Endothelial cell of umbilical vein (primary cell): ENCODE results near the gene DENND4C. TPM values are rescaled to one million over a fixed set of nuclear protein-coding genes. Genes with fewer than 3 reads are reported as not detected.
A peak's percentile ranks its signal among the peaks of the same experiment; 100 is the strongest.

Experiments
- BruUV-seq: library from RNA; stranded (reverse); fragments of 400-500 nt; replicated peaks from 2 replicates; lab custom pipeline; 2021; lab: Mats Ljungman, UMichigan
- CTCF ChIA-PET: fragments of 300-600, 350-600 bp; sonication (Branson Sonifier 250); formaldehyde crosslinking; loops from one replicate; lab custom pipeline; 2021; ENCODE audit warnings: antibody characterized with exemption, inconsistent platforms; lab: Charles Lee
- POLR2A ChIA-PET: fragments of 300-600, 350-600 bp; sonication (Branson Sonifier 250); formaldehyde crosslinking; loops from one replicate; lab custom pipeline; 2021; ENCODE audit warnings: antibody characterized with exemption, inconsistent platforms; lab: Charles Lee
- DNase-seq: peaks from one replicate; pipeline ENCODE4 v3.0.0-alpha.2; 2011; ENCODE audit warnings: low read depth, low spot score
- FAIRE-seq: peaks from 2 replicates; lab custom pipeline; 2011; peaks lifted over from hg19 to GRCh38; lab: Jason Lieb, UNC
- H2AFZ ChIP-seq: 2 replicates; pipeline ENCODE4 v1.6.0; 2012; ENCODE audit warnings: low read depth, low read length, control low read depth, inconsistent platforms
- H3K27ac ChIP-seq: 2 replicates; pipeline ENCODE4 v1.5.1; 2011; ENCODE audit warnings: low read depth, mild to moderate bottlenecking, control low read depth, low read length, moderate library complexity; ENCODE audit not compliant: insufficient read depth
- H3K27me3 ChIP-seq, 2 experiments: 2 replicates each; pipeline versions ENCODE4 v1.6.0 to v1.6.1; 2011; ENCODE audit warnings: low read length in 2 of 2, mixed read lengths in 1 of 2; ENCODE audit not compliant: control insufficient read depth in 2 of 2, insufficient read depth in 2 of 2
- H3K36me3 ChIP-seq, 2 experiments: 2 replicates in 1 of 2; 3 replicates in 1 of 2; pipeline ENCODE4 v1.5.1; 2011; ENCODE audit warnings: low read length in 2 of 2, mild to moderate bottlenecking in 1 of 2, moderate library complexity in 1 of 2; ENCODE audit not compliant: control insufficient read depth in 2 of 2, insufficient read depth in 2 of 2; ENCODE audit errors: extremely low read depth in 1 of 2
- H3K4me1 ChIP-seq: 3 replicates; pipeline ENCODE4 v1.5.1; 2011; ENCODE audit warnings: mild to moderate bottlenecking, low read length; ENCODE audit not compliant: control insufficient read depth, insufficient read depth; ENCODE audit errors: extremely low read depth
- H3K4me2 ChIP-seq: 2 replicates; pipeline ENCODE4 v1.6.1; 2011; ENCODE audit warnings: low read length, control low read depth, mixed read lengths; ENCODE audit not compliant: insufficient read depth
- H3K4me3 ChIP-seq, 3 experiments: fragments of 200-600 bp in 1 of 3; sonication (generic), shearing (Covaris generic) in 1 of 3; replicated peaks in 1 of 3; 2 replicates each; pipeline ENCODE4 v1.5.1; 2011 to 2016; ENCODE audit warnings: control low read depth in 3 of 3, low read length in 3 of 3, mild to moderate bottlenecking in 2 of 3, inconsistent platforms in 1 of 3, low read depth in 1 of 3, moderate library complexity in 1 of 3; ENCODE audit not compliant: insufficient read depth in 1 of 3
- H3K79me2 ChIP-seq: 2 replicates; pipeline ENCODE4 v1.6.0; 2012; ENCODE audit warnings: low read length, inconsistent platforms; ENCODE audit not compliant: control insufficient read depth, insufficient read depth
- H3K9ac ChIP-seq: replicated peaks from 2 replicates; pipeline ENCODE3; 2011; ENCODE audit warnings: low read length, control low read depth; ENCODE audit not compliant: insufficient read depth; ENCODE audit errors: extremely low read depth
- H3K9me1 ChIP-seq: replicated peaks from 3 replicates; pipeline ENCODE4 v1.6.0; 2011; ENCODE audit warnings: mild to moderate bottlenecking, low read length; ENCODE audit not compliant: control insufficient read depth, insufficient read depth; ENCODE audit errors: extremely low read depth
- H3K9me3 ChIP-seq: replicated peaks from 2 replicates; pipeline ENCODE4 v1.5.1; 2012; ENCODE audit warnings: low read length, inconsistent platforms; ENCODE audit not compliant: control insufficient read depth, insufficient read depth
- H4K20me1 ChIP-seq: replicated peaks from 2 replicates; pipeline ENCODE3; 2011; ENCODE audit warnings: mild to moderate bottlenecking, low read length; ENCODE audit not compliant: control insufficient read depth, insufficient read depth; ENCODE audit errors: extremely low read depth
- EZH2 ChIP-seq: IDR thresholded peaks from 2 replicates; pipeline ENCODE4 v1.6.1; 2012; ENCODE audit warnings: borderline replicate concordance, low read depth, mild to moderate bottlenecking, moderate library complexity, low read length, inconsistent platforms; ENCODE audit not compliant: severe bottlenecking
- FOS ChIP-seq: IDR thresholded peaks from 2 replicates; pipeline ENCODE4 v1.6.1; 2011; ENCODE audit warnings: mild to moderate bottlenecking, low read length, moderate library complexity, borderline replicate concordance; ENCODE audit not compliant: insufficient read depth
- GATA2 ChIP-seq: IDR thresholded peaks from 2 replicates; pipeline ENCODE4 v1.7.0; 2011; ENCODE audit warnings: low read depth, mild to moderate bottlenecking, moderate library complexity, mixed read lengths, low read length; ENCODE audit not compliant: insufficient read length, insufficient read depth
- JUN ChIP-seq: IDR thresholded peaks from 2 replicates; pipeline ENCODE4 v1.6.1; 2011; ENCODE audit warnings: borderline replicate concordance, low read depth; ENCODE audit not compliant: insufficient read length, insufficient read depth
- MYC ChIP-seq: IDR thresholded peaks from one replicate; pipeline ENCODE4 v1.6.1; 2011; ENCODE audit warnings: mild to moderate bottlenecking, low read depth, low read length
- POLR2A ChIP-seq: IDR thresholded peaks from 2 replicates; pipeline ENCODE4 v1.6.1; 2012; ENCODE audit warnings: low read depth, mild to moderate bottlenecking, control low read depth, low read length
- POLR2AphosphoS5 ChIP-seq: IDR thresholded peaks from 2 replicates; pipeline ENCODE4 v1.6.1; 2012; ENCODE audit warnings: low read depth, mild to moderate bottlenecking, control low read depth, low read length, moderate library complexity; ENCODE audit not compliant: insufficient read depth
- dilution Hi-C: fragments of 300-500 bp; cut with MboI; formaldehyde crosslinking; loops from one replicate; pipeline ENCODE4 v1.15.0; 2019; ENCODE audit warnings: low sequenced_read_pairs; ENCODE audit not compliant: extremely low pct_ligation_motif_present
- intact Hi-C: fragments of 100-400 bp; cut with micrococcal nuclease; formaldehyde crosslinking; loops from one replicate; pipeline ENCODE4 v1.10.0; 2022
- polyA plus RNA-seq, 4 experiments: library from polyadenylated mRNA; depleted of rRNA in 3 of 4; stranded (reverse) in 3 of 4; unstranded in 1 of 4; fragments of >200 nt; gene quantifications; 2 replicates each; pipeline versions ENCODE4 v1.2.1 to v1.2.3, GENCODE V29; 2011 to 2012; ENCODE audit warnings: missing spikeins in 1 of 4
- total RNA-seq: library from RNA; stranded (reverse); gene quantifications from 2 replicates; pipeline ENCODE4 v1.2.3, GENCODE V29; 2021
- TF ChIP-seq, protein P1 (sequence below), 2 donors: IDR thresholded peaks; 1 replicate in 1 of 2; 2 replicates in 1 of 2; pipeline ENCODE4 v1.5.1; 2011; ENCODE audit warnings: low read length in 2 of 2, mild to moderate bottlenecking in 2 of 2, moderate library complexity in 2 of 2, control low read depth in 1 of 2, inconsistent platforms in 1 of 2, low read depth in 1 of 2; ENCODE audit not compliant: insufficient read depth in 1 of 2; ENCODE audit errors: extremely low read depth in 1 of 2
- TF ChIP-seq, protein P2 (sequence below): IDR thresholded peaks from 2 replicates; pipeline ENCODE4 v1.6.1; 2011; ENCODE audit not compliant: insufficient read depth, insufficient read length

Gene DENND4C
- total and polyA plus RNA-seq, 2 donors (not counting 3 experiments of a cell fraction or from before 2014, with no cell fraction given) = 9.6 to 36.8 TPM

DNA sequence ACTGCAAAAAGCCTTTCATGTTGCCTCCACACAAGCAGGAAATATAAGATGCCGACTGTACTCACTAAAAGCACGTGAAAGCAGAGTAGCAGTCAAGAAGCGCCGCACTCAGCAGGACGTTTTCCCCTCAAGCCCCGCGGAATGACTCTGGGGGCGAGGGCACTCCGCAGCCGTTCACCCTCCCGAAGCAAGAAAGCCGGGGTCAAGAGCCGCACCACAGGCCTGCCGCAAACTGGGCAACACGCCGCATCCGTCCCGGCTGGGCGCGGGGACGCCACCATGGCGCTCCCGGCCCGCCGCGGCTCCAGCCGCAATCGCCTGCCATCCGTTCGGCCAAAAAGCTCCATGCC, 149.2 kb downstream of the DENND4C start:
- Histone ChIP-seq H3K4me3 (peak overlapping the region; percentile 84 to 94 (median 93)), H3K9ac (peak overlapping the region; percentile 95), H3K9me1 (no peaks in the 10 kb centered on the region), H3K36me3 (peaks cover 8 to 30% of the 10 kb centered on the region in 2 experiments), H3K27ac (peak overlapping the region; percentile 62), H3K4me2 (peak overlapping the region; percentile 97), H4K20me1 (peaks cover 9% of the 10 kb centered on the region), H3K27me3 (no peaks in the 10 kb centered on the region), H3K9me3 (no peaks in the 10 kb centered on the region), H3K4me1 (peaks cover 37% of the 10 kb centered on the region), H2AFZ (no peak overlapping the region), H3K79me2 (peaks cover 33% of the 10 kb centered on the region)
- ChIA-PET CTCF (interaction anchor here (1.0 to 1.8 kb wide), 2 partner anchors 78 kb away, joined by 3 to 10 read pairs; no protein-coding TSS in a partner anchor), POLR2A (interaction anchor here (1.4 kb wide), 1 partner anchor 10 kb away, joined by 3 read pairs; no protein-coding TSS in a partner anchor)
- DNase-seq = peak; percentile 69
- dilution Hi-C loops = no loop called here
- no peak for FAIRE-seq
- intact Hi-C loops = loop anchor here (1.0 to 5.0 kb wide), 7 partner anchors 29 to 330 kb away; partner anchors contain the start of genes DENND4C and RRAGA
- TF ChIP-seq POLR2AphosphoS5 (no peak), JUN (no peak), POLR2A (no peak), FOS (no peak), EZH2 (no peak), GATA2 (no peak), MYC (no peak)
- TF ChIP-seq, protein P1, sequence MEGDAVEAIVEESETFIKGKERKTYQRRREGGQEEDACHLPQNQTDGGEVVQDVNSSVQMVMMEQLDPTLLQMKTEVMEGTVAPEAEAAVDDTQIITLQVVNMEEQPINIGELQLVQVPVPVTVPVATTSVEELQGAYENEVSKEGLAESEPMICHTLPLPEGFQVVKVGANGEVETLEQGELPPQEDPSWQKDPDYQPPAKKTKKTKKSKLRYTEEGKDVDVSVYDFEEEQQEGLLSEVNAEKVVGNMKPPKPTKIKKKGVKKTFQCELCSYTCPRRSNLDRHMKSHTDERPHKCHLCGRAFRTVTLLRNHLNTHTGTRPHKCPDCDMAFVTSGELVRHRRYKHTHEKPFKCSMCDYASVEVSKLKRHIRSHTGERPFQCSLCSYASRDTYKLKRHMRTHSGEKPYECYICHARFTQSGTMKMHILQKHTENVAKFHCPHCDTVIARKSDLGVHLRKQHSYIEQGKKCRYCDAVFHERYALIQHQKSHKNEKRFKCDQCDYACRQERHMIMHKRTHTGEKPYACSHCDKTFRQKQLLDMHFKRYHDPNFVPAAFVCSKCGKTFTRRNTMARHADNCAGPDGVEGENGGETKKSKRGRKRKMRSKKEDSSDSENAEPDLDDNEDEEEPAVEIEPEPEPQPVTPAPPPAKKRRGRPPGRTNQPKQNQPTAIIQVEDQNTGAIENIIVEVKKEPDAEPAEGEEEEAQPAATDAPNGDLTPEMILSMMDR (IDR thresholded peaks at IDR 0.05; ENCODE audit: extremely low read depth in 1 of 2, insufficient read depth in 1 of 2, low read depth in 1 of 2, low read length in 2 of 2) = no peak
- TF ChIP-seq, protein P2, sequence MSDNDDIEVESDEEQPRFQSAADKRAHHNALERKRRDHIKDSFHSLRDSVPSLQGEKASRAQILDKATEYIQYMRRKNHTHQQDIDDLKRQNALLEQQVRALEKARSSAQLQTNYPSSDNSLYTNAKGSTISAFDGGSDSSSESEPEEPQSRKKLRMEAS = no peak
- BruUV-seq = TSS peak; percentile 41
